GM19452 (cell line): ENCODE data around the gene KSR2.

Source experiments
- ATAC-seq: cut with Tn5 transposase; IDR thresholded peaks from one replicate; pipeline ENCODE4 v1.9.1; 2021; ENCODE audit not compliant: unreplicated experiment

KSR2 gene

GRCh38 chr12:117968151-117968789, 520 bp downstream of the KSR2 start:
- ATAC-seq: no peak

- ATAC-seq: no peak
These were observed 1.3 kb downstream of the KSR2 start for GRCh38 chr12:117967512-117967911.

GRCh38 chr12:117967043-117967442, 1.7 kb downstream of the KSR2 start:
- no peak for ATAC-seq

- ATAC-seq: no peak
These were observed 2.3 kb downstream of the KSR2 start for GRCh38 chr12:117966511-117966910.

- no peak for ATAC-seq
These were observed 5.0 kb downstream of the KSR2 start for GRCh38 chr12:117963836-117964235.

GRCh38 chr12:117936722-117937484, 31.9 kb downstream of the KSR2 start:
- ATAC-seq: no peak

- ATAC-seq: no peak
These were observed 35.2 kb downstream of the KSR2 start for GRCh38 chr12:117933545-117933944.

- no peak for ATAC-seq
These were observed 42.3 kb downstream of the KSR2 start for GRCh38 chr12:117926391-117926899.

GRCh38 chr12:117921929-117922777, 46.6 kb downstream of the KSR2 start:
- ATAC-seq: no peak

- ATAC-seq: no peak
These were observed 49.3 kb downstream of the KSR2 start for GRCh38 chr12:117919479-117919878.

GRCh38 chr12:117914686-117915085, 54.1 kb downstream of the KSR2 start:
- ATAC-seq: no peak

- ATAC-seq: no peak
These were observed 56.0 kb downstream of the KSR2 start for GRCh38 chr12:117912756-117913155.

GRCh38 chr12:117908411-117908810, 60.4 kb downstream of the KSR2 start:
- ATAC-seq: no peak

- ATAC-seq: no peak
These were observed 61.6 kb downstream of the KSR2 start for GRCh38 chr12:117907108-117907689.

GRCh38 chr12:117904051-117904450, 64.7 kb downstream of the KSR2 start:
- no peak for ATAC-seq

GRCh38 chr12:117903110-117903840, 65.5 kb downstream of the KSR2 start:
- no peak for ATAC-seq

- ATAC-seq: no peak
These were observed 67.2 kb downstream of the KSR2 start for GRCh38 chr12:117901631-117902030.

GRCh38 chr12:117900561-117900960, 68.2 kb downstream of the KSR2 start:
- ATAC-seq: no peak

GRCh38 chr12:117897372-117898161, 71.2 kb downstream of the KSR2 start:
- no peak for ATAC-seq

- no peak for ATAC-seq
These were observed 72.8 kb downstream of the KSR2 start for GRCh38 chr12:117896009-117896408.
